A172 (cell line): ENCODE measurements around the gene POLA1. TPM values are rescaled to one million over a fixed set of nuclear protein-coding genes. Genes with fewer than 3 reads are reported as not detected.

Experiments used
- DNase-seq: peaks from one replicate; pipeline ENCODE4 v3.0.0-alpha.2; 2015; ENCODE audit warnings: low spot score
- total RNA-seq: library from RNA; depleted of rRNA; stranded (reverse); fragments of >200 nt; shearing (Covaris generic); gene quantifications from 2 replicates; pipeline ENCODE4 v1.2.3, GENCODE V29; 2014

The POLA1 gene
- total RNA-seq, 1 experiment from 2014 or later: 34.1 TPM

GRCh38 chrX:24696294-24696693, 2.6 kb downstream of the POLA1 start:
- DNase-seq: no peak

DNA sequence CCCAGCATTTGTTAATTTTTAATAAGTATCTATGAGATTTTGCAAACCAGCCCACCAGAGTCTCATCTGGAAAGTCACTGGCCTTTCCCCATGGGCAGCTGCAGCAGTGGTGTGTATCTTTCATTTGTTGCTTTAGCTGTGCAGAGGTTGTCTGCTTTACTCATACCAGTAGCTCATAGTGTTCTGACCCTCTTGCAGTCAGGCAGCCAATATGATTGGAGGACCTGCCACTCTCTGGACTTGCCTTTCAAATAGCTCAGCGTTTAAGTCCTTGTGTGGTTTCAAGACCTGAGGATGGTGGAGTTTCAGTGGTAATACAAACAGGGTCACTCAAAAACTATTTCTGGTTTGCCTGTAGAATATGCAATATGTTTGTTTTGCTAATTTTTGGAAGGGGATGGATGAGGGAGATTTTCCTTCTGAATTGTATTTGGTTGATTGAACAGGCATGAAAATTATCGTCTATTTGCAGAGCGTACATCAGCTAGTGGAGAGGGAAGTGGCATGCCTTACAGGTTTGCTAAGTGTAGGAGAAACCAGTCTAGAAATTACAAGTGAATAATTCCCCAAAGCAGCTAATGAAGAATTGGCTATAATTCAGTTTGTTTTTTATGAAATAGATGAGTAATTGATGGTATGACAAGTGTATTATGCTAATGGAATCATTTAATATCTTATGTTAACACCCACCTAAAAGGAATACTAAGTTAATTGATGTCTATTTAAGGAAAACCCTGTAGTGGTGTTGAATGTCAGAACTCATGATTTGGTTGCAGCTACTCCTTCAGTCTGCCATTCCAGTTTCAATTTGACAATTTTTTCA, 8.9 kb downstream of the POLA1 start:
- DNase-seq: no peak

DNA sequence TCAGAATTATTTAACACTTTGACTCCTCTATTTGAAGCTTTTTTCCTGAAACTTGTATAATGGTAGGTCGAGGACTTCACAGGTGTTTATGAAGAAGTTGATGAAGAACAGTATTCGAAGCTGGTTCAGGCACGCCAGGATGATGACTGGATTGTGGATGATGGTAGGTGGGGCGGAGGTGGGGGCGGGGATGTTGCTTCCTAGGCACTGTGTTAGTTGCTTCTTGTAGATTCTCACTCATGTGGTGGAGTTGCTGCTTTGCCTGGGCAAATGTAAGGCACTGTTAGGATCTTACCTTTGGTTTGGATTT, 9.4 kb downstream of the POLA1 start:
- DNase-seq: no peak

- no peak for DNase-seq
These were observed 25.1 kb downstream of the POLA1 start for GRCh38 chrX:24718771-24719170.

DNA sequence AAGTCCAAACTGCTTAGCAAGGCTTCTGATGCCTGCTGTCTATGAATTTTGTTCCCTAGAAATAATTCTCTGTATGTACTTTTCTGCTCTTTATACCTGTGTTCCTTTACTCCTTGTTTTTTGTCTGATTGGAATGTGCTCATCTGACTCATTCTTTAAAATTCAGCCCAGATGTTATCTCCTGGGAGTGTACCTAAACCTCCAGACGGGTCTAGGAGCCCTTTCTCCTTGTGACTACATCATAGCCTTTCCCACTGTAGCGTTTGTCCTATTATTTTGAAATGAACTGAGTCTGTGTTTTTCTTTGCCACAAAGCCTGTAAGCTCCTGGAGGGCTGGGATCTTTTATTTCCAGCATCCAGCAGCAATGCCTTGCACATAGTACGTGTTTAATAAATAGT, 26.3 kb downstream of the POLA1 start:
- no peak for DNase-seq

DNA sequence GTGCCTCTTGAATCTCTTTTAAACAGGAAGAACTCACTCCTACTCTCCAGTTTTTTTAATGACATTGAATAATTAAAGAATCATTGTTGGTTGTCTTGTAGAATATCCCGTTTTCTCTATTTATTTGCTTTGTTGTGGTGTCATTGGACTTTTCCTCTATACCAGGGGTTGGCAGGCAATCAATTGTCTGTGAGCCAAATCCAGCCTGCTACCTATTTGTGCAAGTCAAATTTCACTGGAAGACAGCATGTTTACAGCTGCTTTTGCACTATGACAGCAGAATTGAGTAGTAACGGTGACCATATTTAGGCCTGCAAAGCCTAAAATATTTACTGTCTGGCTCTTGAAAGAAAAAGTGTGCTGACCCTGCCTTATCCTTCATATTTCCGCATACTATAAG, 34.8 kb downstream of the POLA1 start:
- no peak for DNase-seq

DNA sequence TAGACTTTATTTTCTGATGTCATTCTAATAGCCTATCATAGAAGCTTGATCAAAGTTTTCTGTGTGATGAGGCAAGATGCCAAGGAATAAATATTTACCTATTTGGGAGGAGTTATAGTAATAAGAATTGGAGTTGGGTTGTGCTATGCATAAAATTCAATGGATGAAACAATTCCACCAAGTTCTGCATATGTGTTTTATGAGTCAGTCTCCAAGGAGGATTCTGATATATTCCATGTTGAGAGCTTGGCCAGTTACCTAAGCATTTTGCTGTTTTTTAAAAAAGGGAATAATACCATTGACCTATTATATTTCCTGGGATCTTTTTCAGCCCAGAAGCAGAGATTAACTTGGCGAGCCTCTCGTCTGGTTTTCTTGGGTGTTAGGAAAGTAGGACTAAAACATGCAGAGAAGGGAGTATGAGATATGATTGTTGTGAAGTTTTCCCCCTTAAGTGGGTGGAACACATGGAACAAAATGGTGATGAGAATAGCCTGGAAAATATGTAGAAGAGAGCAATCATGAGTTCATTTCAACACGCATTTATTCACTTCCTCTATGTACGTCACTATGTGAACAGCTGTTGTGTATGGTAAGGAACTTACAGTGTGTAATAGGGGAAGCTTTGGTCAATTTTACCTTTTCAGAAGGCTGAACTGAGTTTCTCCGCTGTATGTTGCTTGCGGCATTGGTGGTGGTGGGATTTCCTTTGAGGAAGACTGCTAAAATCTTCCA, 39.2 kb downstream of the POLA1 start:
- DNase-seq: no peak

GRCh38 chrX:24741330-24741729, 47.6 kb downstream of the POLA1 start:
- DNase-seq: no peak

DNA sequence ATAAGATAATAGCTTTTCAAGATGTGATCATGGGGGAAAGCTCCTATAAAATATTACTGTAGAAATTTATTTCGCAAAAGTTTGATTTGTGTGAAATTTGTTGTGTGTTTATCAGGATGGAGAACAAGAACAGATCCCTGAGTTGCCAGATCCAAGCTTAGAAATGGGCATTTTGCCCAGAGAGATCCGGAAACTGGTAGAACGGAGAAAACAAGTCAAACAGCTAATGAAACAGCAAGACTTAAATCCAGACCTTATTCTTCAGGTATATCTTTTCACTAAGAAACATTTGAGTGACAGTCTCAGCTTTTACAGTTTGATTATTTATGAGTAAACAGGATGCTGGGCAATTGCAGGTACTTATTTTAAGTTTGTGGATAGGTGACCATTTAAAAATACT, 54.5 kb downstream of the POLA1 start:
- DNase-seq: no peak

DNA sequence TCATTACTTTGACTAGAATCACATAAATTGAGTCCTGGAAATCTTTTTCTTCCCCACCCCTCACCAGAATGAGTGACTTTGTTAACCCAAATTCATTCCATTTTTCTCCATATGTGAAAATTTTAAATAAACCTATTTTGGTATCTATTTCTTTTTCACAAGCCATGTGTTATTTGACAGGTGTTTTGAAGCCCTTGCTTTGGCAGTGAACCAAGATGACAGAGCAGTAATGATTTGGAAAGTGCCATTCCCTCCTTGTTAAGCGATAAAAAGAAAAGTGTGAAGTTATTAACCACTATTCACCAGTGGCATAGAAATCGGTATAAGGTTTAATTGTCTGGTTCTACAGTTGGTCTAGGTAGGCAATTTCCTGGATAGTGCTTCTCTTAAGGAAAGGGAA, 66.1 kb downstream of the POLA1 start:
- no peak for DNase-seq

- peak; percentile 65 for DNase-seq
These were observed 66.8 kb downstream of the POLA1 start for GRCh38 chrX:24760363-24761000.

DNA sequence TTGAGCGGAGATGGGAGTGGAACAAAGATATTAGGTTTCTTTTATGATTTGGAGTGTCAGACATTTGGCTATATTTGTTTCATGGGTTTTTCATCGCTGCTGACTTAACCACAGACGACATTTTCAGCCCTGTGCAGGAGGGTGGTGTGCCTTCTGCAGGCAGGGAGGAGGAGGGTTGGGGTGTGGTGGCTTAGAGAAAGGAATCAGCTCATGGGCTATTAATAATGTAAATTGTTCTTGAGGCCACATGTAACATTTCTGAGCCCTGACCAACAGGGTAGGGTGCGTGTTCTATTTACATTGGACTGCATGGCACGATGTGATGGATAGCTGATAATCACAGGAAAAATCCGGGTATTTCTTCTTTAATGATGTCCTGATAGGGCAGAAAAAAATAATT, 67.6 kb downstream of the POLA1 start:
- DNase-seq: peak; percentile 18

DNA sequence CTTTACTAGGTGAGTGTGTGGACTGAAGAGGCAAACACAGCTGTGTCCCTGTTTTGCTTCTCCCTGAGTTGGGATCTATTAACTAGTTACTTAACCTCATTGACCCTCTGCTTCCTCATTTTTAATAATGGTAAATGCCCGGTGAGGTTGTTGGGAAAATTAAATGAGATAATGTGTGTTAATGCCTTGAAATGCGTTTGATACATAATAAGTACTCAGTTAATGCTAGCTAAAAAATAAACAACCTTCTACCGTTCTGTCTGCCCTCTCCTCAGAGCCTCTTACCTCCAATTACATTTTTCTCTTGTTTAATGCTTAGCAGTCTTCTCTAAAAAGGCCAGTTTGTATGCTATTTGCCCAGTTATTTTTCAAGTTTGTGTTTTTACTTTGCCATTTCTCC, 70.3 kb downstream of the POLA1 start:
- no peak for DNase-seq

GRCh38 chrX:24767557-24767956, 73.8 kb downstream of the POLA1 start:
- DNase-seq: no peak

DNA sequence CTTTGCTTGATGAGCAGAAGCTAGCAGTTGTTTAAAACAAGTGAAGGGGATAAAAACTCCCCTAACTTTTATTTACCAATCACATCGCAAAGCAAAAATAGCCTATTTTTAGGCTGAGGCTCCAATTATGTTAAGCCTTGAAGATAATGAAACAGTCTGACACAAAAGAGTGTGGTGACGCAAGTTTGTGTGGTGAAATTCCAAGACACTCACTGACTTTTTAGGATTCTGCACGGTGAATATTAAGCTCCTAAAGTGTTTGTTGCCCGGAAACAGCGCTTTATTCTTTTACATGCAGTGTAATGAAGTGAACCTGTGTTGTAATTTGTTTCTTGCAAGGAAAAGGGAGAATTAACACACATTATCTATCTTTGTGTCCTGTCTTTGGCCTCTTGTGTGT, 74.8 kb downstream of the POLA1 start:
- DNase-seq: no peak

DNA sequence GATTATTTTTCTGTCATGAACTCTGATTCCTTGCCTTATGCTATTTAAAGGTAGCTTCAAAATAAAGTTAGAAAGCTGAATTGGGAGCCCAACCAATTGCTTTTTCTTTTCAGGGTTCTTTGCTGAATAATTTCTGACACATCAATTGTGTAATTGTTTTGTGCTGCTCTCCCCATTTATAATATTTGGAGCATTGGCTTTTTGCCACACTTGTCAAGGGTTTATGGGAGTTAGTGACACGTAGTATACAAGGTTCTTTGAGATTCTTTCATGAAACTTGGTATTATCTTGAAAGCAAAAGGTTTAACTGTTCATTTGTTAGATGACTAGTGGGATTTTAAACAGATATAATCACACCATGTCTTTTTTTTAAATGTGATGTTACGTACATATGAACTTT, 80.9 kb downstream of the POLA1 start:
- DNase-seq: no peak

GRCh38 chrX:24775891-24776290, 82.2 kb downstream of the POLA1 start:
- DNase-seq: no peak

- DNase-seq: no peak
These were observed 83.9 kb downstream of the POLA1 start for GRCh38 chrX:24777660-24778059.

- no peak for DNase-seq
These were observed 88.3 kb downstream of the POLA1 start for GRCh38 chrX:24782011-24782410.

GRCh38 chrX:24789047-24789446, 95.3 kb downstream of the POLA1 start:
- no peak for DNase-seq

GRCh38 chrX:24790166-24790565, 96.4 kb downstream of the POLA1 start:
- DNase-seq: no peak

DNA sequence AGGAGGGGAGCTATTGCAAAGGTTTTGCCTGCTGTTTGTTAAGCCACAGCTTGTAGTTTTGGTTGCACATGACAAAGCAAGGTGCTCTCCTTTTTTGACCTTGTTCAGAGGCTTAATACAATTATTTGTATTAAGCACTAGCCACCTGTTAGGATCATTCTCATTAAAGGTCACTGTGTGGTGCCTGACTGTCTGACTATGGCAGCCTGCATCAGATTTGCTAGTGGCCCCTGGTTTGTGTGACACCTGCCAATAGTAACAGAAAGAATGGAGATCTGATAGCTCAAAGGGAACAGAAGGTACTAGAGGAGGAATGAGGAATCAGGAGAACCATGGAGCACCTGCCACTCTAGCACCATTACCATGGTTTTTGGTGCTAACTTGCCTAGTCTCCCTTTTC, 102.5 kb downstream of the POLA1 start:
- DNase-seq: no peak

GRCh38 chrX:24799078-24799477, 105.4 kb downstream of the POLA1 start:
- DNase-seq: no peak
